Right lobe of liver (tissue), 4 donors: ENCODE measurements around the gene KRI1.

Source experiments
- CTCF ChIP-seq, 4 donors: fragments of 200-600 bp in 3 of 4; fragments of 450-650 bp in 1 of 4; IDR thresholded peaks; one replicate each; pipeline versions ENCODE4 v1.5.1 to v1.8.0; 2016 to 2022; ENCODE audit warnings: antibody characterized with exemption in 4 of 4, mild to moderate bottlenecking in 2 of 4
- POLR2A ChIP-seq: fragments of 450-650 bp; IDR thresholded peaks from one replicate; pipeline ENCODE4 v1.6.1; 2017; ENCODE audit warnings: antibody characterized with exemption, mild to moderate bottlenecking
- donor health status: DM: no; HTN: no; CAD: no.
- donor health status: DM: no; HTN: no; CAD: no.
- donor health status: DM: no; HTN: yes; CAD: no.

GRCh38 chr19:10555610-10555973, 10.2 kb downstream of the KRI1 start:
- TF ChIP-seq CTCF (IDR thresholded peaks at IDR 0.05) (no peak), POLR2A (no peak)
